HG03025 (cell line): ENCODE data around the gene C1orf35.

ENCODE experiments used
- ATAC-seq: cut with Tn5 transposase; IDR thresholded peaks from one replicate; pipeline ENCODE4 v1.9.1; 2021; ENCODE audit warnings: mild to moderate bottlenecking, moderate library complexity; ENCODE audit not compliant: unreplicated experiment, low FRiP score

The C1orf35 gene

DNA sequence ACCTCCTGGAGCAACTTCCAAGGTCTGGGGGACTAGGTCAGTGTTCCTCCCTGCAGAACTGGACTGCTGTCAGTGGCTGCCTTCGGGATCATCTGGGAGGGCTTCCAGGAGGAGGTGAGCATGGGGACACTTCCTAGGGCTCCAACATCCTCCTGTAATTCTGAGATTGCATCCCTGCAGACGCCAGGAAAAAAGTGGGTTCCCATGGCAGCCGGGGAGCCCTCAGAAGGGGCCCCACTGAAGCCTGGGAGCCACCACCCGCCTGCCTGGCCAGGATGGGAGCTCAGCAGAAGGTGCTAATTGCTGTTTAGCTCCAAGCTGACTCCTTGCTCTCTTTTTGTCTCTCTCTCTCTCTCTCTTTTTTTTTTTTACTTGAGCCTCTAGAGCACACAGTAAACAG is 36.7 kb downstream of the C1orf35 start:
- no peak for ATAC-seq

DNA sequence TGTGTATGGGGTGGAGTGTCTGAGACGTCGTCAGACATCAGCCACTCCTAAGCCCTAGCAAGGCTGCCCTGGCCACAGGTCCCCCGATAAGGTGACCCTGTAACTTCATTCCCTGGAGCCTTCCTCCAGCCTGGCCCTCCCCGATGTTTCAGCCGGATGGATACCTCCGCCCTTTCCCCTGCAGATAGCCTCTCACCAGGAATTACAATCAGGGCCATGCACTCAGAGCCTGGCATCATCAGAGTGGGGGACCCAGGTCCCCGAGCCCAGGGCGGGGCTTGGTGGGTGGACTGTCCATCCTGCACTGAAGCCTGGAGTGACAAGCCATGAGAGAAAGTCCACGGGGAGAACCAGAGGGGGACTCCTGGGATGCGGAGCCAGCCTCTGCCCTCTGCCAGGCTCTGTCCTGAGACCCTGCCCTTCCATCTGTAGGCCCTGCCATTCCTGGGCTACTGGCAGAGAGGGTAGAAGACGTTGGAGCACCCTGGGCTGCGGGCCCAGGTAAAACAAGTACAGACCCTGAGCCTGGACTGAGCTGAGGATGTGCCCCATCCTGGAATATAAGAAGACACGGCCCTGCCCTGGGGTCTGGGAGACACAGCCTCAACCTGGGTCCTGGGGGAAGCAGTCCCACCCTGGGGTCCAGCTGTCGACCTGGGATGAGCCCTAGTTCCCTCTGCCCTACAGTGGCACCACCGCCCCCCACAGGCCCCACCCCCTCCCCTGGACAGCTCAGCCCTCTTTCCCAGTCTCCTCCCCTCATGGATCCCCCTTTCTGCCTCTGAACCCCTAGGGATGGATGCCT is 37.4 kb downstream of the C1orf35 start:
- no peak for ATAC-seq

DNA sequence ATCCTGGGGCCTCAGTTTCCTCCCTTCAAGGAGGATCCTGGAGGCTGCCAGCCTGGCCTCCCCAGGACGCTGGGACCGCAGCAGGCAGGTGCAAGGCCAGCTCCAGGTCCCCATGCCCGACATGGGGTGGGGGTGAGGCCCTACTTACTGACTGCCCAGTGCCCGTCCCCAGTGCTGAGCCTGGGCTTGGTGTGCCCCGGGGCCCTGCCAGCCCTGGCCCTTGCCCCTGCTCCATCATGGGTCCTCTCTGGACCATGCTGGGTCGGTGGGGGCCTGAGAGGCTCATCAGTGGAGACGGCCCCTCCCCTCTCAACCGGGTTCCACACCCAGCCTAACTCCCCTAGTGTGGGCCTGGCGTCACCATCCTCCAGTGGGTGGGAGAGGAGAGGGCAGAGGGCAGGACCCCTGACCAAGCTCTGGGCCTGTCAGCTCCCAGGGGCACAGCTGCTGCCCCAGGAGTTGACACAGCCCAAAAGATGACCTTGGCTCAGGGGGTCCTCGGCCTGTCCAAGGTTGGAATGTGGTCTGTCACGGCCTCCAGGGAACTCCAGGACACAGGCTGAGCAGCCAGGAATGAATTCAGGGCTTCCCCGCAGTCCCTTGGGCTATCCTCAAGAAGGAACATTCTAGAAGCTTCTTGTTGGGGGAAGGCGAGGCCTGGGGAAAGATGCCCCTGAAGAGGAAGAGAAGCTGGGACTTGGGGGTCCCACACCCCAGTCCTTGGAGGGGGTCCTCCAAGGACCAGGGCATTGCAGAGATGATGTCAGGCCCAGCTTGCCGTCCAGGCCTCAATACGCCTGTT is 38.2 kb downstream of the C1orf35 start:
- no peak for ATAC-seq

DNA sequence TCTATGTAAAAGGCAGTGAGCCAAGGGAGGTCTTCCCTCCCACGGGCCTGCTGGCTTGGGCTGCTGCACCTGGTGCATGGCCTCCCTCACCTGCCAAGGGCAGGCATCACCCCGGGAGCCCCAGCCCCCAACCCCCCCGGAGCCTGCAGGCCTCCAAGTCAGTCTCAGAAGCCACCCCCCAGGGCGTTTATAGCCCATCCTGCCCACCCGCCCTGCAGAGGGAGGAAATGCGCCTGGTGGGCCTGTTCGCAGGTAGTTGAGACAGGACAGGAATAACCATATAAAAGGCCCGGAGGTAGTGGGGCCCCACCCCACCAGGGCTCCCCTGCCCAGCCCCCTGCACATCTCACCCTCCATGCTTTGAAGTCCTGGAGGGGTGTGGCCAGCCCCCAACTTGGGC is 38.8 kb downstream of the C1orf35 start:
- ATAC-seq = no peak

DNA sequence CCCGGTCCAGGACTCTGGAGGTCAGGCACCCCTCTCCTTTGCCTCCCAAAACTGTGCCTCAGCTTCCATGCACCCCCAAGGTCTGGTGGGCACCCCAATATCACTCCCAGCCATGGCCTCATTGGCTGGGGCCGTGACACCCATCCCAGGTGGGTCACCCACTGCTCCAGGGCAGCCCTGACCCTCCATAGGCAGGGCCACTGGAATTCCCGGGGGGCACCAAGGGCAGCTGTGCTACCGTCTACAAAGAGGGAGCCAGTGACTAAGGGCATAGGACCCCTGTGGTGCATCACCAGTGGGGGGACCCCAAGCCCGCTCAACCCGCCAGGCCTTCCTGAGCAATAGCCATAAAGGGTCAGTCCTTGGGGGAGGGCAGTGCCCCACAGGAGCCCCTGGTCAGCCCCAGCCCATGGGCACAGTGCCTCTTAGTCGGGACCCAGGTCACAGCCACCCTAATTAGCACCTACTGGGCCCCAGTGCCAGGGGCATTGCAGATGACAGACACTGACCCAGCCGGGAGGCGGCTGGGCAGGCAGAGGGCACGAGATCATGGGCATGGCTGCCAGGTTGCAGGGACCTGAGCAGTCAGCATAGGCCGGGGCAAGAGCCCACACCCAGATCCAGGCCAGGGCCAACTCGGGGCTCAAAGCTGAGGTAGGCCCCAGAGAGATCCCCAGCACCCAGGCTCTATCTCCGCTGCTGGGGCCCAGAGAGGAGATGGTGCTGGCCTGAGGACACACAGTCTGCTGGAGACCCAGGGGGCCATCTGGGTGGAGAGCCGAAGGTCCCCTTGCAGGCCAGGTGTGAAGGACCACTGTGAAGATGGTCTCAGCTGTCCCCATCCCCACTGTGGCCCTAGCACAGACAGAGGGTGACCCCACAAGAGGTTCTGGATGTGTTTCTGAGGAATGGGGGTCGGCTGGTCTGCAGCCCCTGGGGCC is 39.6 kb downstream of the C1orf35 start:
- no peak for ATAC-seq

DNA sequence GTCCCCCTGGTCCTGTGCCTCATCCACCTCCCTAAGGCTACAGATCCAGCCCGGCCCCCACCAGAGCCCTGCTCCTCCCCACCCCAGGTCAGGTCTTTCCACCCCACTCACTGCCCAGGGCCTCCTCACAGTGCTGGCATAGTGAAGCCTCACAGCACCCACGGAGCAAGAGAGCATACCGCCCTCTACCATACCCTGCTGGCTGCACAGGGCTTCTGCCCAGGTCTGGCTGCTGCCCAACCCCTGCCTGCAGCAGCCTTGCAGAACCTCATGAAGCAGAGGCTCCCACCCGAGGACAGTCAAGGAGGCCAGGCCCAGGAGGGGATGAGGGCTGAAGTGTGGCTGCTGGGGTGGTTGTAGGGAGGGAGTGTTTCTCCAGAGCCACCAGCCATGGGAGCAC is 40.3 kb downstream of the C1orf35 start:
- no peak for ATAC-seq

DNA sequence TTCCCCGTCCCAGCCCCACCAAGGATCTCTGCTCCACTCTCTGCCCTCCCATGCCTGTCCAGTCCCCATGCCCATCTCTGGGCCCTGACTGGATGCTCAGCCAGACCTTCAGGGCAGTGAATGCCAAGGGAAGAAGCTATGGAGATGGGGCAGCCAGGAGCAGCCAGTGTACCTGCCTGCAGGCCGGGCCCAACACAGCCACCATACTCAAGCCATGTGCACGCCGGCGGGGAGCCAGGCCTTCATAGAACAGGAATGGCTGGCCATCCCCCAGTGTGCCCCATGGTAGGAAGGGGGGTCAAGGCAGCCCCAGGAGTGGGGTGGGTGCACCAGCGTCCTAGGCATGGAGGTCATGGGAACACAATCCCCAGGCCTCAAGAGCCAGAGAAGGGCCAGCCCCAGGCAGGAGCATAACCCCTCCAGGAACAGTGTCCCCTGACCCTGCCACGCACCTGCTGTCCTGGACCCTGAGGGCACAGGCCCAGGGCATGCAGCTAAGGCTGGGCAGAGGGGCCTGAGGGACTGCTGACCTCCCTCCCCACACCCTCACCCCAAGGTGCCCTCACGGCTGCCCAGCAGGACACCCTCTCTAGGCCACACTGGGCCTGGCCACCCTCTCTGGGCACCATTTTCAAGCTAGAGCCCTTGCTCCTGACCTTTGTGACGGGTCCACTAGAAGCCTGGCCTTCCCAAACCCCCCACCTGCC is 40.9 kb downstream of the C1orf35 start:
- no peak for ATAC-seq

DNA sequence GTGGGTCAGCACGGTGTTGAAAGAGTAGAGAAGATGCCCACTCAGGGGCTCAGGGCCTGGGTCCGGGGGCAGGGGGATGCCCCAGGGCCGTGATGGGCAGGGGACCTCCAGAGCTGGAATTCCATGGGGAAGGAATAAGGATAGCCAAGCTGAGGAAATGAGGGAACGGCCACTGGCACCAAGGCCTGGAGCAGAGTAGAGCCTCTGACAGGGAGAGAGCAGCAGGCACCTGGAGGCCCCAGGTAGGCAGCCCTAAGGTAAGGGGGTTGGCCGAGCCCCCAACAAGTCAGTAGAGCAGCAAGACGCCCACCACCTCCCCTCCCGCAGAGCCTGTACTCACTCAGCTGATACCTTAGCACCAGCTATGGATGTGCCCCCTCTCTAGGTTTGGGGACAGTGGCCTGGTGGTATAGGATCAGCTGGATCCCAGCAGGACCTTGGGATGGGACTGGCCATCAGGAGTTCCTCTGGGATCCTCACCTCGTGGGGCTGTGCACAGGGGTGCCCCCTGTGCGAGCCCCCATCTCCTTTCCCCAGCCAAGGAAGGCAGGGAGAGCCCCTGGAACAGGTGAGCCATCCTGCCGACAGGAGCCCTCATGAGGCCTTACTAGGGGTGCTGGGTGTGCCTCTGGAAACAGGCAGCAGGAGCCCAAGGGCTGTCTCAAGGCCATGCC is 41.6 kb downstream of the C1orf35 start:
- no peak for ATAC-seq

DNA sequence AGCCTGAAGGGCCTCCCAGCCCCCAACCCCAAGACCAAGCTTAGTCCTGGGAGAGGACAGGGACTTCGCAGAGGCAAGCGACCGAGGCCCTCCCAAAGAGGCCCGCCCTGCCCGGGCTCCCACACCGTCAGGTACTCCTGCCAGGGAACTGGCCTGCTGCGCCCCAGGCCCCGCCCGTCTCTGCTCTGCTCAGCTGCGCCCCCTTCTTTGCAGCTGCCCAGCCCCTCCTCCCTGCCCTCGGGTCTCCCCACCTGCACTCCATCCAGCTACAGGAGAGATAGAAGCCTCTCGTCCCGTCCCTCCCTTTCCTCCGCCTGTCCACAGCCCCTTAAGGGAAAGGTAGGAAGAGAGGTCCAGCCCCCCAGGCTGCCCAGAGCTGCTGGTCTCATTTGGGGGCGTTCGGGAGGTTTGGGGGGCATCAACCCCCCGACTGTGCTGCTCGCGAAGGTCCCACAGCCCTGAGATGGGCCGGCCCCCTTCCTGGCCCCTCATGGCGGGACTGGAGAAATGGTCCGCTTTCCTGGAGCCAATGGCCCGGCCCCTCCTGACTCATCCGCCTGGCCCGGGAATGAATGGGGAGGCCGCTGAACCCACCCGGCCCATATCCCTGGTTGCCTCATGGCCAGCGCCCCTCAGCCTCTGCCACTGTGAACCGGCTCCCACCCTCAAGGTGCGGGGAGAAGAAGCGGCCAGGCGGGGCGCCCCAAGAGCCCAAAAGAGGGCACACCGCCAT is 42.5 kb downstream of the C1orf35 start:
- ATAC-seq = no peak

DNA sequence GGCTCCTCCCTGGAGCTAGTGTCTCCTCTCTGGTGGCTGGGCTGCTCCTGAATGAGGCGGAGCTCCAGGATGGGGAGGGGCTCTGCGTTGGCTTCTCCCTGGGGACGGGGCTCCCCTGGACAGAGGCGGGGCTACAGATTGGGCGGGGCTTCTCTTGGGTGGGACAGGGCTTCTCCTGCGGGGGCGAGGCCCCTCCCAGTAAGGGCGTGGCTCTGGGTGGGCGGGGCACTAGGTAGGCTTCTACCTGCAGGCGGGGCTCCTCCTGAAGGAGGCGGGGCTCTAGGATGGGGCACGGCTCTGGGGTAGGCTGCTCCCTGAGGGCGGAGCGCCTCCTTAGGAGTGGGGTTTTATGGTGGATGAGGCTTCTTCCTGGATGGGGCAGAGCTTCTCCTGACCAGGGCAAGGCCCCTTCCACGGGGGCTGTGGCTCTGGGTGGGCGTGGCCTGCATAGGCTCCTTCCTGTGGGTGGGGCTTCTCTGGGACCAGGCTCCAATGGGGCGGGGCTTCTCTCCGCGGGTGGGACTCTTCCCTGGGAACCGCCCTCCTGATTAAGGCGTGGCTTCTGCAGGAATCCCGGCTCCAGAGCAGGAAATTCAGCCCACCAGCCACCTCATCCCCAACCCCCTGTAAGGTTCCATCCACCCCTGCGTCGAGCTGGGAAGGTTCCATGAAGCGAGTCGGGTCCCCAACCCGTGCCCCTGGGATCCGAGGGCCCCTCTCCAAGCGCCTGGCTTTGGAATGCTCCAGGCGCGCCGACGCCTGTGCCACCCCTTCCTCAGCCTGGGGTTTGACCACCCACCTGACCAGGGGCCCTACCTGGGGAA is 43.3 kb downstream of the C1orf35 start:
- ATAC-seq = no peak

DNA sequence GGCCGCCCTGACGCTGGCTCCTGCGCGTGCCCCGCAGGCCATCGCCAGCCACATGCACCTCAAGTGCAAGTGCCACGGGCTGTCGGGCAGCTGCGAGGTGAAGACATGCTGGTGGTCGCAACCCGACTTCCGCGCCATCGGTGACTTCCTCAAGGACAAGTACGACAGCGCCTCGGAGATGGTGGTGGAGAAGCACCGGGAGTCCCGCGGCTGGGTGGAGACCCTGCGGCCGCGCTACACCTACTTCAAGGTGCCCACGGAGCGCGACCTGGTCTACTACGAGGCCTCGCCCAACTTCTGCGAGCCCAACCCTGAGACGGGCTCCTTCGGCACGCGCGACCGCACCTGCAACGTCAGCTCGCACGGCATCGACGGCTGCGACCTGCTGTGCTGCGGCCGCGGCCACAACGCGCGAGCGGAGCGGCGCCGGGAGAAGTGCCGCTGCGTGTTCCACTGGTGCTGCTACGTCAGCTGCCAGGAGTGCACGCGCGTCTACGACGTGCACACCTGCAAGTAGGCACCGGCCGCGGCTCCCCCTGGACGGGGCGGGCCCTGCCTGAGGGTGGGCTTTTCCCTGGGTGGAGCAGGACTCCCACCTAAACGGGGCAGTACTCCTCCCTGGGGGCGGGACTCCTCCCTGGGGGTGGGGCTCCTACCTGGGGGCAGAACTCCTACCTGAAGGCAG is 44.0 kb downstream of the C1orf35 start:
- no peak for ATAC-seq

DNA sequence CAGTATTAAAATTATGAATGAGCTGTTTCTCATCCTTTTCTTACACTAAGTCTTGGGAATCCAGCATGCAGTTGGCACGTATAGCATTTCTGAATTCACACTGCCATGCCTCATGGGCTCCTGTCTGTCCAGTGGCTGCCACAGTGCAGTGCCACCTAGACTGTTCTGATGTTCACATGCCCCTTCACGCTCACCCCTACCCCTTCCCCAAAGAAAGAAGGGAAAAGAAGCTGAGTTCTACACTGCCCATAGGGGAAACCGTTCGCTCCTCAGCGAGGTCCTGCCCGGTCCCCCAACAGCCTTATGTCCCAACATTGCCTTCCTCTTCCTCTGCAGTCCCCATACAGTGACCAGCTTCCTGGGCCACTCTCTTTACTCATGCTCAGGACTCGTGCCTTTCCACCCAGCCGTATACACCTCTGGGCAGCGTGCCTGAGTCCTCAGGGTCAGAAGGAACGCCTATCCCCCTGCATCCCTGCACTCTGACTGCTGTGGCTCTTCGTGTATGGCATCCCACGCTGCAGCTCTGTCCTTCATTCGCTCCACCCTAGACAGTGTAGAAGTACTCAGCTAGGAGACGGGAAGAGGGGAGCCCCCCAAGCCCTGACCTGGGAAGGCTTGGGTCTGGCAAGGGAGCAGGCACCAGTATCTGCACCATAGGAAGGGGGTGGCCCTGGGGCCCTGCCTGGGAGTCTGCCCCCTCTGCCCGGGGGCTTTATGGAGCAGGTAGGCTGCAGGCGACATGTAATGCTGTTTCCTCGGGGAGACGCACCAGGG is 44.8 kb downstream of the C1orf35 start:
- no peak for ATAC-seq
